ENCODE results near the gene BPIFB6. TPM values are rescaled to one million over a fixed set of nuclear protein-coding genes. Genes with fewer than 3 reads are reported as not detected.

BPIFB6 gene
- total RNA-seq, 6 experiments from 2014 or later, result not detected

DNA sequence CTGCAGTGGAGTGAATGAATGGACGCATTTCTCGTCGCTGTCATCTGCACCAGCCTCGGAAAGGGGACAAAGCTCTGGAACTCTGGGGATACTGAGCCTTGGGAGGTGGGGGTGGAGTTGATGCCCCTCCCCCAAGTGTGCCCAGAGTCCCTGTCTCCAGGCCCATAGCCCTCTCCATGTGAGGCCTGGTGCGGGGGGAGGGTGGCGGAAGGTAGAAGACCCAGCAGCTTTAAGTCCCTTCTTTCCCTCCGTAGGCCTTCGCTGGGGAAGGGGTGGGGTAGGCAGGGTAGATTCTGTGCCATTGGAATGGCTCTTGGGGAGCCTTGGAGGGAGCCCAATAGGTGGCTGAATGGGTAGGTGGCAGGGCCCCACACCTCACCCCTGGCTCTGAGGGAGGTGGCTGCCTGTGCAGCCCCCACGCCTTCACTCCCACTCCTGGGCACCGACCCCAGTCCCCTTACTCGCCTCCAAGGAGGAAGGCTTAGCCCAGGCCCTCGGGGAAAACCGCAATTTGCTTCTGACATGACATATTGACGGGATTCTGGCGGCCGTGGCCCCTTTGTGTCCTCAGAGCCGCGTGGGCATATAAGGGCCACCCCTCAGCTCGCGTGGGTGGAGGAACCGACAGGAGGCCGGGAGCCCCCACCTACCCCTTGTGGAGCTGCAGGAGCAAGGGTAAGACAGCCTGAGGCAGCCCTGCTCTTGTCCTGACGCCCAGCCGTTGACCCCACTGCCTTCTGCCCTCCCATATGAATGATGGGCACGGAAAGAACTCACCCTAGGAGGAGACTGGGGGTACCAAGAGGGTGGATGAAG lies 22.1 kb downstream of the BPIFB6 start, which contains the start of gene BPIFB3:
BPIFB3 (plus strand) TSS at position 613 of the 816 bp plus-strand sequence. CDS start 1,533 bp downstream, outside the sequence.
- no peaks in the 10 kb centered on the region for H3K9me3 Mint-ChIP-seq
- no peak within 1 kb of the TSS for H3K27ac Mint-ChIP-seq

DNA sequence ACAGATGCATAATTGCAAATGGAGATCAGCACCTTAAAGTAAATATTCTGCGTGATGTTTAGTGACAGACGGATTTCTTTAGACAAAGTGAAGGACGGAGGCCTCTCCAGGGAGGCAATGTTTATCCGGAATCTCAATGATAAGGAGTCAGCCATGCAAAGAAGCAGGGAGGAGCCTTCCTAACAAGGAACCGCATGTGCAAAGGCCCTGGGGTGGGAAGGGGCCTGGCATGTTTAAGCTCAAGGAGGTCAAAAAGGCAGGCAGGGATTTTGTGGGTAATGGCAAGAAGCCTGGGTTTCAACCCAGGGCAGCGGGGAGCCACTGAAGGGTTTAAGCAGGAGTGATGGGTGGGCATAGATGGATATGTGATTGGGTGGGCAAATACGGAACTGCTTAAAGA lies 22.9 kb downstream of the BPIFB6 start:
- Mint-ChIP-seq H3K27ac (no peak overlapping the region), H3K36me3 (ENCODE audit: low read depth) (no peaks in the 10 kb centered on the region), H3K4me3 (no peak overlapping the region), H3K4me1 (ENCODE audit: low read depth) (no peaks in the 10 kb centered on the region), H3K9me3 (no peaks in the 10 kb centered on the region), H3K27me3 (ENCODE audit: insufficient read depth) (peaks cover 27% of the 10 kb centered on the region)
- TF ChIP-seq, protein P1, sequence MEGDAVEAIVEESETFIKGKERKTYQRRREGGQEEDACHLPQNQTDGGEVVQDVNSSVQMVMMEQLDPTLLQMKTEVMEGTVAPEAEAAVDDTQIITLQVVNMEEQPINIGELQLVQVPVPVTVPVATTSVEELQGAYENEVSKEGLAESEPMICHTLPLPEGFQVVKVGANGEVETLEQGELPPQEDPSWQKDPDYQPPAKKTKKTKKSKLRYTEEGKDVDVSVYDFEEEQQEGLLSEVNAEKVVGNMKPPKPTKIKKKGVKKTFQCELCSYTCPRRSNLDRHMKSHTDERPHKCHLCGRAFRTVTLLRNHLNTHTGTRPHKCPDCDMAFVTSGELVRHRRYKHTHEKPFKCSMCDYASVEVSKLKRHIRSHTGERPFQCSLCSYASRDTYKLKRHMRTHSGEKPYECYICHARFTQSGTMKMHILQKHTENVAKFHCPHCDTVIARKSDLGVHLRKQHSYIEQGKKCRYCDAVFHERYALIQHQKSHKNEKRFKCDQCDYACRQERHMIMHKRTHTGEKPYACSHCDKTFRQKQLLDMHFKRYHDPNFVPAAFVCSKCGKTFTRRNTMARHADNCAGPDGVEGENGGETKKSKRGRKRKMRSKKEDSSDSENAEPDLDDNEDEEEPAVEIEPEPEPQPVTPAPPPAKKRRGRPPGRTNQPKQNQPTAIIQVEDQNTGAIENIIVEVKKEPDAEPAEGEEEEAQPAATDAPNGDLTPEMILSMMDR (IDR thresholded peaks at IDR 0.05), result no peak
- no peak for DNase-seq

More for the DNA sequence above, 22.1 kb downstream of the BPIFB6 start, which contains the start of gene BPIFB3:
- no peak for DNase-seq
- TF ChIP-seq, protein P1 (IDR thresholded peaks at IDR 0.05), result no peak
- Mint-ChIP-seq H3K4me1 (ENCODE audit: low read depth) (no peaks in the 10 kb centered on the region), H3K27me3 (ENCODE audit: insufficient read depth) (peaks cover 27% of the 10 kb centered on the region), H3K4me3 (no peak within 1 kb of the TSS), H3K36me3 (ENCODE audit: low read depth) (no peaks in the 10 kb centered on the region)

DNA sequence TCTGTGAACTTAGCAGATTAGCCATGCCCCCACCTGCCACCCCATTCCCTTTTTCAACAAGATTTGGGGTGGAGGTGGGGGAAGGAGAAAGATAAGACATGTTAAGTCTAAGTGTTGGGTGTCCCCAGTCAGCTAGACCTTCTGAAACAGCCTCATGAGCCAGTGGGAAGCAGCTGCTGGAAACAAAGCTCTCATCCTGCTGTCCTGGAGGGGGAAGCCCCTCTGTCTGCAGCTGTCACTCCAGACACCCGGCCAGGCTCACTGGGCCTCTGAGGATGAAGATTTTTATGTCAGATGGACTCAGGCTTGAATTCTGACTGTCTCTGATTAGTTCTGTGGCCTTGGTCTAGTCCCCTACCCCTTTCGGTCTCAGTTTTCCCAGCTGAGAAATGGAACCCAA lies 23.3 kb downstream of the BPIFB6 start:
- no peaks in the 10 kb centered on the region for H3K36me3 Mint-ChIP-seq (ENCODE audit: low read depth)
- no peaks in the 10 kb centered on the region for H3K9me3 Mint-ChIP-seq
- TF ChIP-seq, protein P1 (IDR thresholded peaks at IDR 0.05), result no peak

DNA sequence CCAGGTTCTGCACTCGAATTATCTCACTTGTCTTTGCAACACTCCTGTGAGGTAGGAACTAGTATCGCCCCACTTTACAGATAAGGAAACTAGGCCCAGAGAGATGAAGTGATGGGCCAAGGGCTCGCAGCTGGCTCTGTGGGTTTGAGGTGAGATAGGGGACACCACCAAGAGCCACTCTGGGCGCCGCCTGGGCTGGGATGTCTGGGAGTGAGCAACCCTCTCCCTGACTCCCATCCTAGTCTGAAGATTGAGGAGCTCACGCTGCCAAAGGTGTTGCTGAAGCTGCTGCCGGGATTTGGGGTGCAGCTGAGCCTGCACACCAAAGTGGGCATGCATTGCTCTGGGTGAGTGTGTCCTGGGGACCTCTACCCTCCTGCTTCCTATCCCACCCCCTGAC lies 27.7 kb downstream of the BPIFB6 start:
- Mint-ChIP-seq H3K27ac (no peak overlapping the region), H3K27me3 (ENCODE audit: insufficient read depth) (peaks cover 32% of the 10 kb centered on the region), H3K4me1 (ENCODE audit: low read depth) (no peaks in the 10 kb centered on the region), H3K9me3 (no peaks in the 10 kb centered on the region), H3K4me3 (no peak overlapping the region), H3K36me3 (ENCODE audit: low read depth) (no peaks in the 10 kb centered on the region)
- no peak for DNase-seq
- TF ChIP-seq, protein P1 (IDR thresholded peaks at IDR 0.05), result no peak

More for the DNA sequence above, 23.3 kb downstream of the BPIFB6 start:
- H3K4me1 Mint-ChIP-seq (ENCODE audit: low read depth), result no peaks in the 10 kb centered on the region
- peaks cover 27% of the 10 kb centered on the region for H3K27me3 Mint-ChIP-seq (ENCODE audit: insufficient read depth)
- no peak overlapping the region for H3K4me3 Mint-ChIP-seq
- no peak for DNase-seq
- no peak overlapping the region for H3K27ac Mint-ChIP-seq

DNA sequence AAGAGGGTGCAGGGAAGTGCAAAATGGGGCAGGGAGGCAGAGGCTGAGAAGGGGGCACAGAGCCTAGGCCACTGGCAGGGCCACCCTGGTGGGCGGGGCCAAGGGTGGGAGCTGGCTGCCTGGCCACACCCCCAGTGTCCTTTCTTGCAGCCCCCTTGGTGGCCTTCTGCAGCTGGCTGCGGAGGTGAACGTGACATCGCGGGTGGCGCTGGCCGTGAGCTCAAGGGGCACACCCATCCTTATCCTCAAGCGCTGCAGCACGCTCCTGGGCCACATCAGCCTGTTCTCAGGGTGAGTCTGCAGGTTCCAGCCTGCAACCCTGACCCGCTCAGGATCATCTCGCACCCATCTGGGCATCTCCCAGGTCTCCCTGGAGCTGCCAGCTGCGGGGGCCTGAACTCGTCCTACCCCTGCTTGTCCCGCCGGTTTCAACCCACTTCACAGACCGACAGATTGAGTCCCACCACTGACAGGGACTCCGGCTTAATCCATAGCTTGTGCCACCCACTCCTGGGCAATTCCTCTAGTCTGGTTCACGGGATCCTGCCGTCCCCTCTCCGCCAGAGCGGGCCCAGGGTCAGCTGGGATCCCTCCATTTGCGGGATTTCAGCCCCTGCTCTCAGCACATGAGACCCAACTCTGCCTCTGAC lies 28.4 kb downstream of the BPIFB6 start:
- no peak for DNase-seq
- no peak overlapping the region for H3K4me3 Mint-ChIP-seq

More for the DNA sequence above, 28.4 kb downstream of the BPIFB6 start:
- Mint-ChIP-seq H3K9me3 (no peaks in the 10 kb centered on the region), H3K27ac (no peak overlapping the region), H3K4me1 (ENCODE audit: low read depth) (no peaks in the 10 kb centered on the region), H3K36me3 (ENCODE audit: low read depth) (no peaks in the 10 kb centered on the region), H3K27me3 (ENCODE audit: insufficient read depth) (peaks cover 30% of the 10 kb centered on the region)
- TF ChIP-seq, protein P1 (IDR thresholded peaks at IDR 0.05), result no peak
